HEK293 (cell line): ENCODE measurements around the gene IMMP2L.
A peak's percentile ranks its signal among the peaks of the same experiment; 100 is the strongest.

Source experiments
- CTCF ChIA-PET: fragments of 350-600 bp; formaldehyde crosslinking; extraction: SDS; loops from one replicate; lab custom pipeline; 2021; ENCODE audit warnings: antibody characterized with exemption; lab: Yijun Ruan, JAX
- POLR2A ChIA-PET: fragments of 300-600 bp; formaldehyde crosslinking; extraction: SDS; loops from one replicate; lab custom pipeline; 2020; ENCODE audit warnings: antibody characterized with exemption, inconsistent platforms; lab: Yijun Ruan, JAX
- H3K27ac ChIP-seq: fragments of 200-500 bp; sonication (Bioruptor generic); 2 replicates; pipeline ENCODE4 v1.5.1; 2014; ENCODE audit warnings: low read depth, low read length, control low read depth, inconsistent platforms; ENCODE audit errors: extremely low read depth
- H3K36me3 ChIP-seq, 2 experiments: fragments of 200-500 bp in 1 of 2; sonication (Bioruptor generic) in 1 of 2; 1 replicate in 1 of 2; 2 replicates in 1 of 2; pipeline ENCODE4 v1.5.1; 2014 to 2017; ENCODE audit warnings: inconsistent platforms in 2 of 2, low read length in 2 of 2; ENCODE audit not compliant: control insufficient read depth in 2 of 2, insufficient read depth in 1 of 2
- H3K4me1 ChIP-seq: fragments of 200-500 bp; sonication (Bioruptor generic); 2 replicates; pipeline ENCODE4 v1.5.1; 2014; ENCODE audit warnings: mild to moderate bottlenecking, low read length, inconsistent platforms; ENCODE audit not compliant: control insufficient read depth, insufficient read depth
- H3K4me3 ChIP-seq: 2 replicates; pipeline ENCODE4 v1.5.1; 2011; ENCODE audit warnings: low read depth, mild to moderate bottlenecking, control low read depth, low read length, moderate library complexity
- H3K9me3 ChIP-seq: fragments of 200-500 bp; sonication (Bioruptor generic); 2 replicates; pipeline ENCODE4 v1.5.1; 2014; ENCODE audit warnings: low read depth, low read length, inconsistent platforms; ENCODE audit not compliant: control insufficient read depth, insufficient read depth
- EGR2 ChIP-seq: fragments of 450-650 bp; formaldehyde crosslinking; IDR thresholded peaks from 2 replicates; pipeline ENCODE4 v1.5.1; 2016; ENCODE audit warnings: low read depth, missing biosample characterization, missing genetic modification characterization
- GLI2 ChIP-seq: fragments of 450-650 bp; formaldehyde crosslinking; IDR thresholded peaks from 2 replicates; pipeline ENCODE4; 2017; ENCODE audit warnings: missing biosample characterization, missing genetic modification characterization, low read depth, borderline replicate concordance
- SCRT1 ChIP-seq: fragments of 450-650 bp; formaldehyde crosslinking; IDR thresholded peaks from 2 replicates; pipeline ENCODE4 v1.5.1; 2016; ENCODE audit warnings: missing biosample characterization, missing genetic modification characterization, borderline replicate concordance
- ZBTB7A ChIP-seq: fragments of 450-650 bp; formaldehyde crosslinking; IDR thresholded peaks from 2 replicates; pipeline ENCODE4 v1.5.1; 2016; ENCODE audit warnings: low read depth, missing biosample characterization, missing genetic modification characterization
- ZFP41 ChIP-seq: fragments of 450-650 bp; formaldehyde crosslinking; IDR thresholded peaks from 2 replicates; pipeline ENCODE4 v1.5.1; 2016; ENCODE audit warnings: missing biosample characterization, missing genetic modification characterization, borderline replicate concordance
- ZNF140 ChIP-seq: fragments of 450-650 bp; formaldehyde crosslinking; IDR thresholded peaks from 2 replicates; pipeline ENCODE4 v1.5.1; 2016; ENCODE audit warnings: missing biosample characterization, missing genetic modification characterization
- ZNF146 ChIP-seq: fragments of 450-650 bp; formaldehyde crosslinking; IDR thresholded peaks from 2 replicates; pipeline ENCODE4 v1.5.1; 2016; ENCODE audit warnings: missing biosample characterization, missing genetic modification characterization
- ZNF148 ChIP-seq: fragments of 450-650 bp; formaldehyde crosslinking; IDR thresholded peaks from 2 replicates; pipeline ENCODE4 v1.5.0; 2017; ENCODE audit warnings: missing biosample characterization, missing genetic modification characterization, borderline replicate concordance
- ZNF302 ChIP-seq: fragments of 450-650 bp; formaldehyde crosslinking; IDR thresholded peaks from 2 replicates; pipeline ENCODE4 v1.5.1; 2016; ENCODE audit warnings: missing biosample characterization, missing genetic modification characterization, low read depth
- ZNF571 ChIP-seq: fragments of 450-650 bp; formaldehyde crosslinking; IDR thresholded peaks from 2 replicates; pipeline ENCODE4 v1.5.0; 2017; ENCODE audit warnings: missing biosample characterization, missing genetic modification characterization
- ZNF654 ChIP-seq: fragments of 450-650 bp; formaldehyde crosslinking; IDR thresholded peaks from 2 replicates; pipeline ENCODE4 v1.5.1; 2016; ENCODE audit warnings: low read depth, missing biosample characterization, missing genetic modification characterization
- ZNF791 ChIP-seq: fragments of 450-650 bp; formaldehyde crosslinking; IDR thresholded peaks from 2 replicates; pipeline ENCODE4 v1.5.1; 2016; ENCODE audit warnings: missing biosample characterization, missing genetic modification characterization
- TF ChIP-seq, protein P1 (sequence below): fragments of 450-650 bp; formaldehyde crosslinking; IDR thresholded peaks from 2 replicates; pipeline ENCODE4 v1.5.1; 2016; ENCODE audit warnings: missing biosample characterization, missing genetic modification characterization
- TF ChIP-seq, protein P2 (sequence below): fragments of 450-650 bp; formaldehyde crosslinking; IDR thresholded peaks from 2 replicates; pipeline ENCODE4 v1.5.1; 2016; ENCODE audit warnings: missing biosample characterization, missing genetic modification characterization

The IMMP2L gene

DNA sequence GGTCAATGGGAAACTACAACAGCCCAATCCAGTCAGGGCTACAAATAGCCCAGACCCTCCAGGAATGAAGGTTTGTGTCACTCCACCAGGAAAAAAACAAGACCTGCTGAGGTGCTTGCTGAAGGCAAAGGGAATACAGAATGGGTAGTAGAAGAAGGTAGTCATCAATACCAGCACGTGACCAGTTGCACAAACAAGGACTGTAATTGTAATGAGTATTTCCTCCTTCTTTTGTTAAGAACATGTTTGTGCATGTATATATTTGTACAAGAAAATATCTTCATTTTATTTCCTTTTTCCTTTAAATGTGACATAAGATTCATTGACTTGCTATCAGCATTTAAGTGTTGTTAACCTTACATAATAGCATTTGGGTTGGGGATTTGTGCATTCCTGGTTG is 229.3 kb downstream of the IMMP2L start:
- H3K4me3 ChIP-seq: no peak overlapping the region
- ChIA-PET CTCF (no interaction called here), POLR2A (no interaction called here)
- no peaks in the 10 kb centered on the region for H3K4me1 ChIP-seq
- no peaks in the 10 kb centered on the region for H3K9me3 ChIP-seq
- H3K36me3 ChIP-seq: no peaks in the 10 kb centered on the region
- no peak overlapping the region for H3K27ac ChIP-seq
- no peak for TF ChIP-seq SCRT1
- no peak for TF ChIP-seq EGR2
- no peak for TF ChIP-seq ZNF148 (tag by site-specific recombination)
- TF ChIP-seq, protein P1, sequence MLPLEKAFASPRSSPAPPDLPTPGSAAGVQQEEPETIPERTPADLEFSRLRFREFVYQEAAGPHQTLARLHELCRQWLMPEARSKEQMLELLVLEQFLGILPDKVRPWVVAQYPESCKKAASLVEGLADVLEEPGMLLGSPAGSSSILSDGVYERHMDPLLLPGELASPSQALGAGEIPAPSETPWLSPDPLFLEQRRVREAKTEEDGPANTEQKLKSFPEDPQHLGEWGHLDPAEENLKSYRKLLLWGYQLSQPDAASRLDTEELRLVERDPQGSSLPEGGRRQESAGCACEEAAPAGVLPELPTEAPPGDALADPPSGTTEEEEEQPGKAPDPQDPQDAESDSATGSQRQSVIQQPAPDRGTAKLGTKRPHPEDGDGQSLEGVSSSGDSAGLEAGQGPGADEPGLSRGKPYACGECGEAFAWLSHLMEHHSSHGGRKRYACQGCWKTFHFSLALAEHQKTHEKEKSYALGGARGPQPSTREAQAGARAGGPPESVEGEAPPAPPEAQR (tag by site-specific recombination): no peak
- TF ChIP-seq ZBTB7A (tag by site-specific recombination): no peak
- no peak for TF ChIP-seq ZNF302 (tag by site-specific recombination)

DNA sequence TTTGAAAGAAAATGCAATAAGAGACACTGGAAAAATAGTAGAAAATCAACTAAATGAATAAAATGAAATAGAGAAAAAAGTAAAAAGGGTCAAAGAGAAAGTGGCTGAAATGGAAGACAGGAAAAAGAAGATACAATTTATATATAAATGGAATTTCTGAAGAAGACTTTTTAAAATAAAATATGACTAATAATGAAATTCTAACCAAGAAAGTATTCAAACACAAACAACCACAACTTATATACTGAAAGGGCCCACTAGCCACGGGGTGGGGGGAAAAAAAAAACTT is 232.1 kb downstream of the IMMP2L start:
- ChIA-PET POLR2A (no interaction called here), CTCF (no interaction called here)
- Histone ChIP-seq H3K27ac (no peak overlapping the region), H3K36me3 (no peaks in the 10 kb centered on the region), H3K4me1 (no peaks in the 10 kb centered on the region), H3K9me3 (no peaks in the 10 kb centered on the region), H3K4me3 (no peak overlapping the region)
- TF ChIP-seq ZFP41 (tag by site-specific recombination) (no peak), ZNF571 (tag by site-specific recombination) (no peak), ZNF146 (tag by site-specific recombination) (no peak), GLI2 (tag by site-specific recombination) (no peak), ZNF791 (no peak)

- no peaks in the 10 kb centered on the region for H3K9me3 ChIP-seq
- no peak overlapping the region for H3K27ac ChIP-seq
- H3K36me3 ChIP-seq: no peaks in the 10 kb centered on the region
- CTCF ChIA-PET: interaction anchor here (0.7 kb wide), 2 partner anchors 400 to 511 kb away, joined by 3 read pairs; no protein-coding TSS in a partner anchor
- TF ChIP-seq ZNF140 (no peak), ZNF654 (tag by site-specific recombination) (peak; percentile 45; the same call in 1 of the 2 replicates)
- TF ChIP-seq, protein P2, sequence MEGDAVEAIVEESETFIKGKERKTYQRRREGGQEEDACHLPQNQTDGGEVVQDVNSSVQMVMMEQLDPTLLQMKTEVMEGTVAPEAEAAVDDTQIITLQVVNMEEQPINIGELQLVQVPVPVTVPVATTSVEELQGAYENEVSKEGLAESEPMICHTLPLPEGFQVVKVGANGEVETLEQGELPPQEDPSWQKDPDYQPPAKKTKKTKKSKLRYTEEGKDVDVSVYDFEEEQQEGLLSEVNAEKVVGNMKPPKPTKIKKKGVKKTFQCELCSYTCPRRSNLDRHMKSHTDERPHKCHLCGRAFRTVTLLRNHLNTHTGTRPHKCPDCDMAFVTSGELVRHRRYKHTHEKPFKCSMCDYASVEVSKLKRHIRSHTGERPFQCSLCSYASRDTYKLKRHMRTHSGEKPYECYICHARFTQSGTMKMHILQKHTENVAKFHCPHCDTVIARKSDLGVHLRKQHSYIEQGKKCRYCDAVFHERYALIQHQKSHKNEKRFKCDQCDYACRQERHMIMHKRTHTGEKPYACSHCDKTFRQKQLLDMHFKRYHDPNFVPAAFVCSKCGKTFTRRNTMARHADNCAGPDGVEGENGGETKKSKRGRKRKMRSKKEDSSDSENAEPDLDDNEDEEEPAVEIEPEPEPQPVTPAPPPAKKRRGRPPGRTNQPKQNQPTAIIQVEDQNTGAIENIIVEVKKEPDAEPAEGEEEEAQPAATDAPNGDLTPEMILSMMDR (tag by site-specific recombination): peak; percentile 22; the same call in 1 of the 2 replicates
- no peak overlapping the region for H3K4me3 ChIP-seq
- no peaks in the 10 kb centered on the region for H3K4me1 ChIP-seq
- POLR2A ChIA-PET: no interaction called here
These were observed 232.7 kb downstream of the IMMP2L start for GRCh38 chr7:111329367-111330234.
